Measurements from ENCODE around the gene VARS1. TPM values are rescaled to one million over a fixed set of nuclear protein-coding genes. Genes with fewer than 3 reads are reported as not detected.

Gene VARS1
- total and polyA plus RNA-seq, 2 of the 8 experiments (the other 6 are each of a cell fraction or from before 2014, with no cell fraction given), result 53.5 to 162 TPM

GRCh38 chr6:31780507-31781243 lies 14.9 kb downstream of the VARS1 start:
- TF ChIP-seq CHD2 (IDR thresholded peaks at IDR 0.05; ENCODE audit: low read length), result no peak
- no peak for TF ChIP-seq EZH2 (IDR thresholded peaks at IDR 0.05; ENCODE audit: low read depth, low read length, severe bottlenecking)
- TF ChIP-seq RAD21 (IDR thresholded peaks at IDR 0.05 in 1 of 2, conservative IDR thresholded peaks at IDR 0.05 in 1 of 2; ENCODE audit: low read depth in 2 of 2, low read length in 2 of 2), result no peak
- TF ChIP-seq, protein P1, sequence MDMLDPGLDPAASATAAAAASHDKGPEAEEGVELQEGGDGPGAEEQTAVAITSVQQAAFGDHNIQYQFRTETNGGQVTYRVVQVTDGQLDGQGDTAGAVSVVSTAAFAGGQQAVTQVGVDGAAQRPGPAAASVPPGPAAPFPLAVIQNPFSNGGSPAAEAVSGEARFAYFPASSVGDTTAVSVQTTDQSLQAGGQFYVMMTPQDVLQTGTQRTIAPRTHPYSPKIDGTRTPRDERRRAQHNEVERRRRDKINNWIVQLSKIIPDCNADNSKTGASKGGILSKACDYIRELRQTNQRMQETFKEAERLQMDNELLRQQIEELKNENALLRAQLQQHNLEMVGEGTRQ (IDR thresholded peaks at IDR 0.05; ENCODE audit: low read length), result no peak
- no peak for TF ChIP-seq EP300 (IDR thresholded peaks at IDR 0.05; ENCODE audit: borderline replicate concordance in 1 of 2, low read depth in 2 of 2, low read length in 2 of 2)
- no peak for TF ChIP-seq ASH2L (IDR thresholded peaks at IDR 0.05; ENCODE audit: low read length)
- Histone ChIP-seq H3K4ac (replicated peaks; ENCODE audit: insufficient read length, low read depth, low read length) (no peak overlapping the region), H3K23ac (ENCODE audit: insufficient read length) (no peak overlapping the region), H2BK12ac (ENCODE audit: low read depth, low read length) (no peak overlapping the region), H3K9me3 (ENCODE audit: insufficient read depth in 2 of 2, low read depth in 1 of 2, low read length in 1 of 2) (no peaks in the 10 kb centered on the region), H3K27me3 (replicated peaks in 1 of 4; ENCODE audit: control insufficient read depth in 3 of 4, extremely low read depth in 1 of 4, insufficient read depth in 3 of 4, low read length in 3 of 4) (no peaks in the 10 kb centered on the region; a peak in 1 of 7 replicates), H3K36me3 (ENCODE audit: control insufficient read depth in 2 of 4, insufficient read depth in 4 of 4, low read length in 3 of 4) (peaks cover 33 to 72% (median 58%) of the 10 kb centered on the region in 4 experiments), H3K79me2 (ENCODE audit: control insufficient read depth in 1 of 2, insufficient read depth in 2 of 2, low read length in 2 of 2) (no peaks in the 10 kb centered on the region), H2AK5ac (ENCODE audit: low read depth, low read length) (no peak overlapping the region), H3K14ac (ENCODE audit: insufficient read length) (no peak overlapping the region), H3K4me3 (ENCODE audit: extremely low read depth in 1 of 4, insufficient read depth in 2 of 4, low read depth in 3 of 4, low read length in 4 of 4) (no peak overlapping the region), H3K79me1 (ENCODE audit: low read depth, low read length) (no peaks in the 10 kb centered on the region), H4K91ac (replicated peaks; ENCODE audit: insufficient read length, low read length) (no peak overlapping the region), H3K56ac (replicated peaks; ENCODE audit: insufficient read length, low read depth, low read length) (no peak overlapping the region), H3K4me2 (ENCODE audit: insufficient read depth in 1 of 2, low read depth in 2 of 2, low read length in 2 of 2) (no peak overlapping the region), H2BK20ac (ENCODE audit: low read length) (no peak overlapping the region), H3K23me2 (ENCODE audit: low read depth, low read length) (0 out of 2 replicates have a peak, but pooled peaks cover 1% of the 10 kb centered on the region), H4K8ac (ENCODE audit: extremely low read depth, insufficient read depth, low read length) (0 out of 2 replicates have a peak overlapping the region, but pooled peaks have one; percentile 15), H2BK5ac (ENCODE audit: low read depth, low read length) (no peak overlapping the region), H2BK15ac (ENCODE audit: low read length) (no peak overlapping the region), H4K5ac (ENCODE audit: insufficient read length, low read depth, low read length) (no peak overlapping the region), H3K9ac (replicated peaks in 1 of 4; ENCODE audit: extremely low read depth in 1 of 4, low read depth in 3 of 4, low read length in 3 of 4) (no peak overlapping the region), H2AFZ (ENCODE audit: low read length) (no peak overlapping the region), H2BK120ac (replicated peaks; ENCODE audit: low read depth, low read length) (no peak overlapping the region), H3K27ac (ENCODE audit: low read depth, low read length) (no peak overlapping the region), H3K18ac (ENCODE audit: extremely low read depth, low read length) (no peak overlapping the region), H3K4me1 (replicated peaks in 1 of 4; ENCODE audit: control insufficient read depth in 3 of 4, insufficient read depth in 4 of 4, low read length in 3 of 4) (peaks cover 0 to 7% (median 3%) of the 10 kb centered on the region in 4 experiments; a peak in 3 of 7 replicates), H4K20me1 (replicated peaks in 1 of 2; ENCODE audit: control insufficient read depth in 1 of 2, insufficient read depth in 2 of 2, low read length in 2 of 2) (peaks cover 1 to 3% of the 10 kb centered on the region in 2 experiments)
- POLR2A ChIA-PET (ENCODE audit: partially characterized antibody), result interaction anchor here (0.6 to 10.7 kb wide), 9 partner anchors 7 to 116 kb away, joined by 3 to 85 read pairs (median 3); partner anchors contain the start of genes GPANK1, HSPA1B and VARS1
- no peak for DNase-seq (ENCODE audit: low read depth in 1 of 2, low spot score in 2 of 2)
- CTCF ChIA-PET (ENCODE audit: partially characterized antibody), result interaction anchor here (0.9 to 15.6 kb wide), 9 partner anchors 4 to 117 kb away, joined by 3 to 228 read pairs (median 4); partner anchors contain the start of genes EHMT2, VARS1 and VWA7
- WGBS, 2 experiments (ENCODE audit: extremely low coverage in 1 of 2, insufficient coverage in 1 of 2, insufficient read length in 1 of 2, insufficient replicate concordance in 2 of 2, low coverage in 1 of 2, low lambda C conversion rate in 2 of 2, missing lambda C conversion rate in 1 of 2), result 95% methylated on average over 19 of the region's 20 CpGs; no CpG with 5 or more reads in 1 of the 2 experiments
- no peak for FAIRE-seq
